HepG2 (cell line): ENCODE results near the gene LRP1-AS. TPM values are rescaled to one million over a fixed set of nuclear protein-coding genes. Genes with fewer than 3 reads are reported as not detected.
A peak's percentile ranks its signal among the peaks of the same experiment; 100 is the strongest.

ENCODE experiments used
- ATF6 ChIP-seq: sonication (generic); formaldehyde crosslinking; conservative IDR thresholded peaks from 2 replicates; pipeline ENCODE4 v1.4.0; 2020; ENCODE audit warnings: missing genetic modification reagents
- CBX5 ChIP-seq: sonication (generic); formaldehyde crosslinking; IDR thresholded peaks from 2 replicates; pipeline ENCODE4 v1.4.0; 2020; ENCODE audit warnings: missing genetic modification reagents, borderline replicate concordance
- CHCHD3 ChIP-seq: sonication (generic); formaldehyde crosslinking; IDR thresholded peaks from 2 replicates; pipeline ENCODE4 v1.8.0; 2022; ENCODE audit warnings: mild to moderate bottlenecking, missing genetic modification reagents, moderate library complexity
- DDIT3 ChIP-seq: sonication (generic); formaldehyde crosslinking; IDR thresholded peaks from 2 replicates; pipeline ENCODE4 v1.4.0; 2020; ENCODE audit warnings: mild to moderate bottlenecking, missing genetic modification reagents
- EZH2 ChIP-seq: conservative IDR thresholded peaks from 2 replicates; pipeline ENCODE4 v1.6.1; 2012; ENCODE audit warnings: mild to moderate bottlenecking, low read depth, low read length, moderate library complexity
- GFI1 ChIP-seq: sonication (generic); formaldehyde crosslinking; IDR thresholded peaks from 2 replicates; pipeline ENCODE4 v1.5.0; 2020; ENCODE audit warnings: missing genetic modification reagents, mild to moderate bottlenecking, borderline replicate concordance
- GZF1 ChIP-seq: sonication (generic); formaldehyde crosslinking; IDR thresholded peaks from 2 replicates; pipeline ENCODE4 v1.5.1; 2020; ENCODE audit warnings: mild to moderate bottlenecking, missing genetic modification reagents
- MED8 ChIP-seq: sonication (generic); formaldehyde crosslinking; IDR thresholded peaks from 2 replicates; pipeline ENCODE4 v1.8.1; 2023; ENCODE audit warnings: mild to moderate bottlenecking, missing genetic modification reagents; ENCODE audit not compliant: insufficient replicate concordance
- NAIF1 ChIP-seq: sonication (generic); formaldehyde crosslinking; IDR thresholded peaks from 2 replicates; pipeline ENCODE4 v1.5.0; 2020; ENCODE audit warnings: mild to moderate bottlenecking, missing genetic modification reagents, borderline replicate concordance
- PAXIP1 ChIP-seq: sonication (generic); formaldehyde crosslinking; conservative IDR thresholded peaks from 2 replicates; pipeline ENCODE4 v1.4.0; 2020; ENCODE audit warnings: mild to moderate bottlenecking, missing genetic modification reagents, moderate library complexity
- SOX6 ChIP-seq, 2 experiments: fragments of 450-650 bp in 1 of 2; sonication (generic) in 1 of 2; formaldehyde crosslinking in 1 of 2; IDR thresholded peaks; 2 replicates each; pipeline versions ENCODE4 v1.4.0 to v1.6.1; 2017 to 2020; ENCODE audit warnings: antibody characterized with exemption in 1 of 2, mild to moderate bottlenecking in 1 of 2, missing genetic modification reagents in 1 of 2
- UBTF ChIP-seq: sonication (generic); formaldehyde crosslinking; IDR thresholded peaks from 2 replicates; pipeline ENCODE4 v1.4.0; 2020; ENCODE audit warnings: mild to moderate bottlenecking, missing genetic modification reagents
- ZNF10 ChIP-seq: sonication (generic); formaldehyde crosslinking; IDR thresholded peaks from 2 replicates; pipeline ENCODE4 v1.4.0; 2020; ENCODE audit warnings: mild to moderate bottlenecking, low read depth, missing genetic modification reagents, borderline replicate concordance
- ZNF362 ChIP-seq: sonication (generic); formaldehyde crosslinking; IDR thresholded peaks from 2 replicates; pipeline ENCODE4 v1.4.0; 2020; ENCODE audit warnings: missing genetic modification reagents, mild to moderate bottlenecking, borderline replicate concordance
- ZNF788 ChIP-seq: sonication (generic); formaldehyde crosslinking; IDR thresholded peaks from 2 replicates; pipeline ENCODE4 v1.5.0; 2020; ENCODE audit warnings: mild to moderate bottlenecking, missing genetic modification reagents, borderline replicate concordance
- ZSCAN29 ChIP-seq: sonication (generic); formaldehyde crosslinking; conservative IDR thresholded peaks from 2 replicates; pipeline ENCODE4 v1.4.0; 2020; ENCODE audit warnings: mild to moderate bottlenecking, missing genetic modification reagents
- polyA plus RNA-seq, 8 experiments: library from polyadenylated mRNA; depleted of rRNA in 3 of 8; stranded (reverse) in 7 of 8; unstranded in 1 of 8; fragments of >200 nt; fragmentation: Illumina TruSeq in 4 of 8; extraction: Trizol in 4 of 8; gene quantifications; 2 replicates each; pipeline versions ENCODE4 v1.2.1 to v1.2.3, GENCODE V29; 2011 to 2016; ENCODE audit warnings: low read depth in 4 of 8, missing spikeins in 1 of 8, mixed read lengths in 1 of 8; ENCODE audit not compliant: insufficient read depth in 1 of 8
- total RNA-seq, 5 experiments: library from RNA; depleted of rRNA; stranded (reverse); fragments of >200 nt; fragmentation: Illumina TruSeq; extraction: Trizol; gene quantifications; 2 replicates each; pipeline ENCODE4 v1.2.3, GENCODE V29; 2016; ENCODE audit warnings: low read depth in 1 of 5

The LRP1-AS gene
- total and polyA plus RNA-seq, 2 of the 13 experiments (the other 11 are each of a cell fraction or from before 2014, with no cell fraction given): 0.20 TPM; not detected in 1

GRCh38 chr12:57138526-57139272 is 8.7 kb downstream of the LRP1-AS start (continued):
- no peak for TF ChIP-seq ATF6 (CRISPR knock-in tag)
- no peak for TF ChIP-seq CHCHD3 (CRISPR knock-in tag)
- no peak for TF ChIP-seq SOX6 (IDR thresholded peaks at IDR 0.05)
- TF ChIP-seq SOX6 (CRISPR knock-in tag; IDR thresholded peaks at IDR 0.05): 0 out of 2 replicates have a peak, but pooled peaks have one; percentile 54
- TF ChIP-seq DDIT3 (CRISPR knock-in tag): no peak
- TF ChIP-seq ZNF10 (CRISPR knock-in tag): no peak
- no peak for TF ChIP-seq MED8 (CRISPR knock-in tag)
- no peak for TF ChIP-seq CBX5
- TF ChIP-seq ZNF788: peak; percentile 50; the same call in 1 of the 2 replicates
- TF ChIP-seq ZSCAN29 (CRISPR knock-in tag): no peak
- no peak for TF ChIP-seq ZNF362 (CRISPR knock-in tag)
- TF ChIP-seq GZF1 (CRISPR knock-in tag): no peak
- TF ChIP-seq UBTF: no peak
- 0 out of 2 replicates have a peak, but pooled peaks have one; percentile 32 for TF ChIP-seq GFI1 (CRISPR knock-in tag)
- no peak for TF ChIP-seq EZH2
- TF ChIP-seq PAXIP1: peak; percentile 85
- no peak for TF ChIP-seq NAIF1 (CRISPR knock-in tag)
